Stimulated activated CD4-positive, alpha-beta T cell treated with anti-CD3 and anti-CD28 coated beads, Interleukin-1b, Interleukin-23, amount 100 ng/mL, for 24 hours (primary cell): ENCODE measurements around the gene CYBB.
"Not testable (repeated sequence)": the region's sequence is repeated elsewhere in the genome, so short reads cannot be mapped to it uniquely, and the experiment has no call there.

Experiments
- DNase-seq, 4 experiments: peaks; one replicate each; pipeline ENCODE4 v3.0.0-alpha.2; 2020; ENCODE audit warnings: low read depth in 4 of 4, low spot score in 1 of 4

The CYBB gene

DNA sequence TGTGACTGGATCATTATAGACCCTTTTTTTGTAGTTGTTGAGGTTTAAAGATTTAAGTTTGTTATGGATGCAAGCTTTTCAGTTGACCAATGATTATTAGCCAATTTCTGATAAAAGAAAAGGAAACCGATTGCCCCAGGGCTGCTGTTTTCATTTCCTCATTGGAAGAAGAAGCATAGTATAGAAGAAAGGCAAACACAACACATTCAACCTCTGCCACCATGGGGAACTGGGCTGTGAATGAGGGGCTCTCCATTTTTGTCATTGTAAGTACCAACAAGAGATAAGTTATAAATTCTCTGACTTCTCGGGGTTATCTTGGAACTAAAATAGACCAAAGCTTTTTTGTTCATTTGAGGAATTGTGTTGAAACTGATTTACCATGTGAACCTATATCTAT lies at the start of gene CYBB:
CYBB (plus strand) TSS at position 203 of the 400 bp plus-strand sequence; CDS start at position 222, 19 bp downstream.
- no peak for DNase-seq

DNA sequence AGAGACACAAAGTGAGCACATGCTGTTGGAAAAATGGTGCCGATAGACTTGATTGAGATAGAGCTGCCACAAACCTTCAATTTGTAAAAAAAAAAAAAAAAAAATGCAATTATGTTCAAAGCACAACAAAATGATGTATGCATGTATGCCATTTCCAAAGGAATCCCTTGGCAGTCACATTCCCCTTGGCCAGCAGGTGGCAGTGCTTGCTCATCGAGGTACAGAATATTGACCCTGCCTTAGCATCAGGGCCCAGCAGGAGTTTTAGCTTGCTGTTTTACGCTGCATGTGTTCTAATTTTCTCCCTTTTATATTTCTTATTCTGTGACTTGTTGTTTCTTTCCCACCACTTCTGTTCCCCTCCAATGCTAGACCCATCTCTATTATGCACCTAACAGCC lies 34.5 kb upstream of the CYBB start:
- peak; percentile 42 to 57 (median 52) for DNase-seq

DNA sequence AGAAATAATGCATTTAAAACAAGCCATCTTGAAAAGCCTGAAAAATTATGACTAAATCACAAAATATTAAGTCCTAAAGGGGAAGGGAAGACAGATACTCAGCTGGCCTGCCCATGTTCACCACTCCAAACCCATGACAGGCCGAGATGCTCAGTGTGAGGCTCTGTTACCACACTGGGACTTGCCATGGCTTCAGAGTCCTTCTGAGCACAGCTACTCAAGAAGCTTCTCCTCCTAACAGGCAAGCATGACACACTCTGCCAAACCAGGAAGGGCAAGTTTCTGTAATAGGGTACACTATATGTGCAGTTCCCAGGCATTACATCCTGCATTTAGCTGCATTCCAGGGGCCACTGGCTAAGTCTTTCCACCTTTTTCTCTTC lies 34.0 kb upstream of the CYBB start:
- no peak for DNase-seq

DNA sequence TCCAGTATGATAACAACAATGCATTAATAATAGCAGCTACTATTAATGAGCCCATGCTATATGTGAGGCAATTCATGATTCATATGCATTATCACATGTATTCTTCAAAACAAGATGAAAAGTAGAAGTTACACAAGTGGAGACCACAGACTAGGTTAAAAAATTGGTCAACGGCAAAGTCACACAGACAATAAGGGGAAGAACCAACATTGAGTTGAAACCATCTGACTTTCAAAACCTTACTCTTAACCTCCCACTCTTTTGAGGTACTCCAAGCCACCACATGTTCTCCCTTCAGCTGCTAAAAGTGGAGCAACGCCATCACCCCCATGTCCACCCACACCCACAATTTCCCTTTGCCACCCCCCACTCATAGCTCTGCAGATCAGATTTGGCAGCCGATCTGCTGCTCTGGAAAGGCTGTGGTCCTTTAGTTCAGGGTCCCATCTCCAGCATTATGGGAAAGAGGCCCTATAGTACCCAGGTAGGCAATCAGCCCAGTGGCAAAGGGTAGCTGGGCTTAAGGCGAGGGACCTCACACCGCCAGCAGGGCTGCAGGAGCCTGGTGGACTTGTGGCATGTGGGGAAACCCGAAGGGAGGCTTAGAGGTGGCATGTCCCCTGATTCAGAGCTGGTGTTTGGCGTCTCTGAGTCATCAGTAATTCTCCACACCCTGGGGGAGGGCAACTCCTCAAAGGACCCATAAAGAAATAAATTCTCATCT lies 33.5 kb upstream of the CYBB start:
- DNase-seq, result peak in 1 of 4 experiments; percentile 8

DNA sequence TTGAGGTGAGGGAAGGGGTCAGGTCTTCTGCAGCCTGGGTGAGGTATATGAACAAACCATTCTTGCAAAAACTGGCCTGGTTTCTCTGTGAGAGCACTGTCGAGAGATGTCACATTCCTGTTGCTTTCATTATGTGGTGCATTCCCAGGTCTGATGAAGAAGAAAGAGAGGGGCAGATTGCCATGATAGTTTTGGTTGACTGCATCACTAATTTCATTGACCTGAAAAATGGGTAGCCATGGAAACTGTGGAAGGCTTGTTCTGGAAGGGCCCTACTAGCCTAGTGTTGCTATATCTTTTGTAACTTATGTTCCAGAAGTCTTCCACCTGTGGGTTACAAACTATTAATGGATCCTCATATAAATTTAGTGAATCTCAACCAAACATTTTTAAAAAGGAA lies 32.9 kb upstream of the CYBB start:
- no peak for DNase-seq

DNA sequence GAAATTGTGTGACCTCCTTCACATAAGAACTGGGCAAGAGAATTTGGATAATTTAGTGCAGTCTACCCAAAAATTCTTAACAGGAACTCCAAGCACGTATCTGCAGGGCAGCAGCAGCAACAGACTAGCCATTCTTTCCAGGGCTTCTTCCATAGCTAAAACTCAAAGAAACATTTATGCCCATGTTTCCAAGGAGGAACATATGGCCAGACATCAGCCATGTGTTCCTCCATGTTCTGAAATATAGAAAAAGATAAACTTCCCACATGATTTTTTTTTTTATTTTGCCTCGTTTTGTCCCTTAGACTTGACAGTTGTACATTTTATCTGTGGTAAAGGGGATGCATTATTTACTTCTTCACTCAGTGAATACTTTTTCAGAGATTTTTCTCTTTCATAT lies 27.6 kb upstream of the CYBB start:
- DNase-seq, result no peak

DNA sequence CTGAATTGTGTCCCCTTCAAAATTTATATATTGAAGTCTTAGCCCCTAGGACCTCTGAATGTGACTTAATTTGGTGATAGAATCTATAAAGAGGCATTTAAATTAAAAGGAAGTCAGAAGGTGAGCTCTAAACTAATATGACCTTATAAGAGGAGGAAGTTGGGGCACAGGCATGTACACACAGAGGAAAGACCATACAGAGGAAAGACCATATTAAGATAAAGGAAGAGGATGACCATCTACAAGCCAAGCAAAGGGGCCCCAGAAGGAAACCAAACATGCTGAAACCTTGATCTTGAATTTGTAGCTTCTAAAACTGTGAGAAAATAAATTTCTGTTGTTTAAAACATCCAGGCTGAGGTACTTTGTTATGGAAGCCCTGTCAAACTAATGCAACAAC lies 26.9 kb upstream of the CYBB start:
- DNase-seq, result no peak

DNA sequence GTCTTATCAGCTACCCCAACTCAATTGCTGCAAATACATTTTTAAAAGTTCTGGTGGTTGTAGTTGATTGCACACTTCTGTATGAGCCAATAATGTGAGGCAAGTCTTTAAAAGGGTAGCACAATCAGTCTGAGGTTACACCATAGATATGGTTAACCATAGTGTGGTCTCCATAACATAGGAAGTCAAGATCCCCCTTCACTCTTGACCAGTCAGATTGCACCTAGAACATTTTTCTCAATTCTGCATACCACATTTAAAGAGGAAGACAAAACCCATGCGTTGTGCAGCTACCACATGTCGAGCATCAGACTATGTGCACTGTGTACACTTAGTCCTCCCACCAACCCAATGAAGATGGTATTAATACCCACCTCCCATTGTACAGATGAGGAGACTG lies 26.5 kb upstream of the CYBB start:
- no peak for DNase-seq

DNA sequence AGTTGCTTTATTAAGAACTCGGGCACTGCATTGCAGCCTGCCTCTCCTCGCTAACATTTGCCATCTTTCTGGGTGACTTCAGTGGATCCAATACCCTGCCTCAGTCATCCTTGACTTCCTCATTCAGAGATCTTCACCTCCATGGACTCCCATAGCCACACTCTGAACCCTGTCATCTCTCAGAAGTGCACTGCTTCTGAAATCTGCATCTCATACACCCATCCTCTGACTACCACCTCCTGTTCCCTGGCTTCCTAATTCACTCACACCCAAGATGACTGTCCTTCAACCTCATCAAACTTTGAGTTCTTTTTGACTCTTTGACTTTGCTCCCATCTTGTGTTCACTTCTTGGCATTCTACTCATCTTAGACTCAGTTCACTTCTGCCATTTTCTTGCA lies 25.3 kb upstream of the CYBB start:
- no peak for DNase-seq

DNA sequence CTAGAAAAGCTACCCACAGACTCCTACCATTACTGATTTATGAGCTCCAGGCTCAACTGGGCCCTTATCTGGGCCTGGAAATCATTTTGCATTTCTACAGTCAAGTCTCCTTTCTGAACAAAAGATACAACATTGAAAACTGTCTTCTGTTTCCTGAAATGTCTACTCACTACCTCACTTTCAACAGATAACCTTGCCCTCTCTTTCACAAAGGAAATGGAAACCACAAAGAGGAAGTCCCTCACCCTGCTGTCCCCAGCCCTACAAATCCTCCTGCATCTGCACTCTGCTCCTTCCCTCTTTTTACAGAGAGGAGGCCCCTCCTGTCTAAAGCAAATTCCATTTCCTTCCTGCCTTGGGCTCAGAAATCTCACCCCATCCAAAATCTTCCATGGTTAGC lies 24.8 kb upstream of the CYBB start:
- no peak for DNase-seq

DNA sequence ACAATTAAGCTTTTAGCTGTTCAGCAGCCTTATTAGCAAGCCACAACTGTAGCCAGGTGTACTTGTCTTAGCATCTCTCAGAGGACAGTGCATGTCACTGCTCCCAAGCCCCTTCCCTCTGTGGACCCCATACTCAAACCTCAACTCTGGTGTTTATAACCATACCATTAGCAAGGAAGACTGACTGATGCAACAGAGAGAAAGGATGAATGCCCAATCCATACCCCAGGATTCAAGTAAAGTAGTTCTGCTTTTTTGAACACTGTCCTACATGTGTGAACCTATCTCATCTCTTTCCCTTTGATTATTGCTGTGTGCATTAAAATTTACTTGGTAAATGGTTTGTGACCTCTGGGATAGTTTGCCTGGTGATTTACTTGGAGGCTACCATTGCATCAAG lies 22.8 kb upstream of the CYBB start:
- DNase-seq, result no peak

DNA sequence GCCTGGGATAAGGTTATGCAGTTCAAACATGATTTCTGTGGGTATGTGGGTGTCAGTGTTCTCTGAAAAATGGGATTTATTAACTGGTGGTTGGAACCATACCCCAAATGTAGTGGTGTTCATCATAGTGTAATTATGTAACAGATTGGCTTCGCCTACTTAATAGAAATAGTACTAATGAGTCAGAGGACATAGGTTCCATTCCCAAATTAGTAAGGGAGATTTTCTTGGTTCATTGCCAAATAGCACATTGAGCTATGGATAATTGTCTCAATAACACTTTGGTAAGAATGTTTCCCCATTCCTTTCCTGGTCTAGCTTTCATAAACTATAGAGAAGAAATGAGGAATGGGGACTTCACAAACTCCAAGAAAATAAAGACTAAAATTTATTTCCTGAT lies 20.5 kb upstream of the CYBB start:
- no peak for DNase-seq

DNA sequence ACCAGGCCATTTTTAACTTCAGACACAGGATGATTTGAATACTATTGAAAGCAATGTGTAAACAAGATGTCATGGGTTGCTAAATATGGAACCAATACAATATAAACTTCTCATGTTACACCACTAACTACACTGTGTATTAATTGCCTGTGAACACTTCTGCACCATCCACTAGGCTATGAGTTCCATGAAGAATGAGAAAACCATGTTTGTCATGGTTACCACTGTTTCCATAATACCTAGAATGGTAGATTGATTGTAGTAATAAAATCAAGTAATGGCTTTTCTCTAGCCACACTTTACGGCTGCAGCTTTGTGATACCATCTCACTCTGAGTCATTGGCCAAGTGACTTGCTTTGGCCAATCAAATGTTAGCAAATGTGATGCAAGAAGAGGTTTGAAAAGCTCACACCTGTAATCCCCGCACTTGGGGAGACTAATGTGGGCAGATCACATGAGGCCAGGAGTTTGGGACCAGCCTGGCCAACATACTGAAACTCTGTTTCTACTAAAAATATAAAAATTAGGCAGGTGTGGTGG lies 19.9 kb upstream of the CYBB start:
- DNase-seq, result no peak

DNA sequence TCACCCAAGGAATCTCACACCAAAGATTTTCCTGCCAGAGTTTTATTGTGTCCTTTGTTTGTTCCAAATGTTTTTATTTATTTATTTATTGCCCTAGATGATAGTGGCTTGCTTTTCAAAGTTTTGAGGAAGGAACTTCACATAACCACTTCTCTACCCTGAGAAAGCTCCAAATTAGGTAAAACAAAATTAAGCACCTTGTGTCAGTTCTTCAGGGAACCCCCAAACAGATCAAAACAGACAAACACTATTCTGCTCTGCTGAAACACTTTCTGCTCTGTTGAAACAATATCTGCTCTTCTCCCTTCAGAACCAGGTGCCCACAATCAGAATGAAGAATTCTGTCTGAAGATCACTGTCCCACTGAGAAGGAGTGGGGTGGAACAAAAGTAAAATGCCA lies 16.5 kb upstream of the CYBB start:
- DNase-seq, result no peak

DNA sequence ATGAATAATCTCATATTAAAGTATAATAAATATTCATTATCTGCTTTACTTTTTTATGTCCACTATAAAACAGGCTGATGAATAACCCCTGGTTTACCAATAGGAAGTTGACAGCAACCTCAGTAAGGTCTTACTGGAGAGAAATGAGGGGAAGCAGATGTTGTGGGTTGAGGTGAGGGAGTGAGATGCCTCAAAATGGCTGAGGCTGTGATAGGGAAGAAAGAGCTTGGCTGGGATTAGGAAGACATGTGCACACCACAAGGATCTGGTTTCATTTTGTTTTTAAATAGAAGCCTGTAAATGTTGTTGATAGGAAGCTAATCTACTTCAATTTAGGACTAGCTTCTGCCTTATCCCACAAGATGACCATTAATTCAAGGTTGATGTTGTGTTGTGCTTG lies 14.4 kb upstream of the CYBB start:
- DNase-seq, result no peak

DNA sequence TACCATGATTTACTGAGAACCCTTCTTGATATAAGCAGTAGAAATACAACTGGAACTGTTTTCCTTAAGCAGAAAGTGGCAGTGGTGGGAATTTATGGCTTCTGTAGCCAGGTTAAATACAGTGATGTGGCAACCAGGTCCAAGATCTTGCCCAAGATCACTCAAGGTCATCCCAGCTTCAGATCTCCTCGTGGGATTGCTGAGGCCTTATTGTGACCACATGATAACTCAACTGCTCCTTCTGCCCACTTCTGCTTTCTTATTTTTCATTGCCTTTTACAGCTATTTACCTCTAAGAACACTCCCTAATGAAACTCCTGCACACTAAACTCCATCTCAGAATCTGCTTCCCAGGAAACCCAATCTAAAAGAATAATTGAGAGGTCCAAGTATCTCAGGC lies 12.4 kb upstream of the CYBB start:
- DNase-seq, result no peak

DNA sequence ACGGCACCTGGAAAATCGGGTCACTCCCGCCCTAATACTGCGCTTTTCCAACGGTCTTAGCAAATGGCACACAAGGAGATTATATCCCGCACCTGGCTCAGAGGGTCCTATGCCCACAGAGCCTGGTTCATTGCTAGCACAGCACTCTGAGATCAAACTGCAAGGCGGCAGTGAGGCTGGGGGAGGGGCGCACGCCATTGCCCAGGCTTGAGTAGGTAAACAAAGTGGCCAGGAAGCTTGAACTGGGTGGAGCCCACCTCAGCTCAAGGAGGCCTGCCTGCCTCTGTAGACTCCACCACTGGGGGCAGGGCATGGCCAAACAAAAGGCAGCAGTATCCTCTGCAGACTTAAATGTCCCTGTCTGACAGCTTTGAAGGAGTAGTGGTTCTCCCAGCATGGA lies 11.0 kb upstream of the CYBB start:
- not testable (repeated sequence) for DNase-seq

DNA sequence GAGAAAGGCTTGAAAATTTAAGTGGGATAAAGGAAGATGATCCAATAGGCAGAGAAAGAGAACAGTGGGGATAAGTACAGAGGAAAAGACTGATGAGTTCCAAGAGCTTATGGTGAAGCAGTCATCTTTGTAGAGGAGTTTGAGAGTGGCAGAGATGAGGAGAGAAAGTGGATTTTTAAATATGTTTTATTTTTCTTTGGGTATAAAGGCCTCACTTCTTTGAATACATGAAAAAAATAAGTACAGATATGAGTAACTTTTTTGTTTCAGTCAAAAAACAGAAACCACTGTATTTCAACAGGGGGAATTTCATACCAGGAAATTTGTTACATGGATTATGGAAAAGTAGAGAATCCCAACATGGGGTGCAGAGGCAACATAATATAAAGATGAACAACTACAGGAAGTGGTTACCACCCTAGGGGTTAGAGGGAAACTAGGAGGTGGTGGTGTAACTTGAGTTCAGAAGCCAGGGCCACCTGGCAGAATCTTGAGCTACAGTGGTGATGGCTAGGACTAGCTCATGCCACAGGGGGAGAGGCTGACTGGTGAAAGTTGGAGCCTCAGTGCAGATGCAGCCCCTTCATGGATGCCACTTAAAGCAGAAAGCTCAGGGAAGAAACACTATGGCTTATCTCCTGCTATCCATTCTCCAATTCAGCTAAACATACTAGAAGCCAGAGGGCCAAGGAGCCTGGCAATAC lies 3.4 kb upstream of the CYBB start:
- DNase-seq, result no peak

DNA sequence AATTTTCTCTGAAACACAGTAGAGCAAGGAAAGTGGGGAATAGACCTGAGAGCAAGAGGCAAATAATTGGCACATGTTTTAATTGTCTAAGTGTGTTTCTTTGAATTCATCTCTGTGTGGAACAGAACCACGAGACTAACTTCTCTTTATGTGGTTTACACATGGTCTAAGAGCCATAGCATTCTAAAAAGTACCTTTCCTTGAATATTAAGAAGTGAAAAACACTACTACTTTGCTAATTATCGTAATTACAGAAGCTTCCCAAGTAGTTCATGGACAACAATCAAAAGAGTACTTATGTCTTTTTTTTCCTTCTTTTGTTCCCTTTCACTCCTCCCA lies 2.9 kb upstream of the CYBB start:
- DNase-seq, result no peak

DNA sequence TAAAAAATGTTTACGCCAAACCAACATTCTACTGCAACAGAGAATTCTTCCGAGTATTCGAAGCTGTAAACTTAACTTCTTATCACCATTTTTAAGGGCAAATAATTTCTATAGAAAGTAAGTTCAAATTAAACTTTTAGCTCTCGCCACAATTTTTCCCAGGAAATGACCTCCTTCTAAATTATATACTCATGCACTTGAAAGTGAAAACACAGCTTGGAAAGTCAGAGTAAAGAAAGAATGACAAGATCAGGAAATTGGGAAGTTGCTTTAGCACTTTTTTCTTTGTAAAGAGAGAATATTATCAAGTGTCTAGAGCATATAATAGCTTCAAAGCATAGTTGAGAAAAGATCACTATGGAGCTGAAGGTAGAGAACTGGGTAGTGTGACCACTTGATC lies 1.2 kb downstream of the CYBB start:
- DNase-seq, result no peak

DNA sequence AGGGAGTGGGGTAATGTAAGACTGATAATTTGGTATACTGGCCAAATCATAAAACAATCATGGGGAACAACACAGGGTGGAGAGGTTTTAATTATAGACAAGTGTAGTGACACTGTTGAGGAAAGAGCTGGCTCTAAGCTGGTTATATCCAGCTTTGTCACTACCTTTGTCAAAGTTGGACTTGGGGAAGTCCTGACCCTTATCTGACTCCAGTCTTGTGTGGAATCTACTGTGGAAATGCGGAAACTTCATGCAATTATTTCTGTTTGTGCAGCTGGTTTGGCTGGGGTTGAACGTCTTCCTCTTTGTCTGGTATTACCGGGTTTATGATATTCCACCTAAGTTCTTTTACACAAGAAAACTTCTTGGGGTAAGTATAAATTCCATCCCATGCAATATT lies 2.0 kb downstream of the CYBB start:
- DNase-seq, result no peak

DNA sequence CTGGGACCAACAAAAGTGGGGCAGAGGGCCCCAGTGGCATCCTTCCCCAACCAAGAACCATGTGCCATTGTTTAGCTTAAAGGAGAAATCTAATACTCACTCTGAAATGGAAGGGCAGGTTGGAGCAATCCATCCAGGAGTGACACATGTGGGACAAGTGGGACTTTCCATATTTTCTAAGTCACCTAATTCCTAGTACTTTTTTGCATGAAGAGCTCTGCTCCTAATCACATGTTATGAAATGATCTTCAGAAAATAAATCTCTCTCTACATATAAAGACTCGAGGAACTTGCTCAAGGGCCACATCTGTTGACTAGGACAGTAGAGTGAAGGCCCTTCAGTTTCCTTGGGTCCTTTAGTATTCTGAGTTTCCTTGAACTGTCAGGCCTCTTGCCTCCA lies 2.5 kb downstream of the CYBB start:
- no peak for DNase-seq

DNA sequence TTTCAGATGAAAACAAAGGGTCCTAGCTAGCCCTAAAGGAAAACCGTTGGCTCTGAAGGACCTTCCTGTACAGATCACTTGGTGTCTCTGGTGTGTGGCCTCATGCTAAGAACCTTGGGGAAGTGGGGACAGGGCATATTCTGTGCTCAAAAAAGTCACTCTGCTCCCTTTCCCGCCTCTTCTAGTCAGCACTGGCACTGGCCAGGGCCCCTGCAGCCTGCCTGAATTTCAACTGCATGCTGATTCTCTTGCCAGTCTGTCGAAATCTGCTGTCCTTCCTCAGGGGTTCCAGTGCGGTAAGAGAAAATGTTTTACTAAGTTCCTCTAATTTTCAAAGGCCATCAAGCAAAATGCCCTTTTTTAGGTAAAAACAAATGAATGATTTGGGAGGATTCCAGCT lies 3.4 kb downstream of the CYBB start:
- DNase-seq, result no peak
